Thyroid gland (tissue), 4 donors: ENCODE measurements around the gene GTF2H1.

Source experiments
- POLR2A ChIP-seq, 2 donors: fragments of 450-650 bp; IDR thresholded peaks; one replicate each; pipeline ENCODE4 v1.6.1; 2017; ENCODE audit warnings: antibody characterized with exemption in 2 of 2, mild to moderate bottlenecking in 2 of 2, moderate library complexity in 1 of 2
- TF ChIP-seq, protein P1 (sequence below), 6 experiments: fragments of 200-600 bp in 3 of 6; fragments of 450-650 bp in 3 of 6; sonication (generic) in 3 of 6; IDR thresholded peaks; one replicate each; pipeline ENCODE4 v1.5.1; 2016 to 2019; ENCODE audit warnings: antibody characterized with exemption in 6 of 6, mild to moderate bottlenecking in 2 of 6, inconsistent platforms in 1 of 6, moderate library complexity in 1 of 6

DNA sequence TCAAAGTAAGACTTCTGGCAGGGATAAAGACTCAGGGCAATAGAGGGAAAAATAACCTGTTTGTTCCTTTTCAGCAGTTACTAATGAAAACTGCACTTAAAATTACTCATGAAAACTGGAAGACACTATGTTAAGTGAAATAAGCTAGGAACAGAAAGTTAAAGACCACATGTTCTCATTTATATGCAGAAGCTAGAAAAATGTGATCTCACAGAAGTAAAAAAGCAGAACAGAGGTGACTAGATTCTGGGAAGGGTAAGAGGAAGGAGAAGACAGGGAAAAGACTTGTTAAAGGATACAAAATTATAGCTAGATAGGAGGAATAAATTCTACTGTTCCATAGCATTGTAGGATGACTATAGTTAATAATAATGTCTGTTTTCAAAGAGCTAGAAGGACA is 22.6 kb upstream of the GTF2H1 start:
- no peak for TF ChIP-seq POLR2A (IDR thresholded peaks at IDR 0.05)
- TF ChIP-seq, protein P1, sequence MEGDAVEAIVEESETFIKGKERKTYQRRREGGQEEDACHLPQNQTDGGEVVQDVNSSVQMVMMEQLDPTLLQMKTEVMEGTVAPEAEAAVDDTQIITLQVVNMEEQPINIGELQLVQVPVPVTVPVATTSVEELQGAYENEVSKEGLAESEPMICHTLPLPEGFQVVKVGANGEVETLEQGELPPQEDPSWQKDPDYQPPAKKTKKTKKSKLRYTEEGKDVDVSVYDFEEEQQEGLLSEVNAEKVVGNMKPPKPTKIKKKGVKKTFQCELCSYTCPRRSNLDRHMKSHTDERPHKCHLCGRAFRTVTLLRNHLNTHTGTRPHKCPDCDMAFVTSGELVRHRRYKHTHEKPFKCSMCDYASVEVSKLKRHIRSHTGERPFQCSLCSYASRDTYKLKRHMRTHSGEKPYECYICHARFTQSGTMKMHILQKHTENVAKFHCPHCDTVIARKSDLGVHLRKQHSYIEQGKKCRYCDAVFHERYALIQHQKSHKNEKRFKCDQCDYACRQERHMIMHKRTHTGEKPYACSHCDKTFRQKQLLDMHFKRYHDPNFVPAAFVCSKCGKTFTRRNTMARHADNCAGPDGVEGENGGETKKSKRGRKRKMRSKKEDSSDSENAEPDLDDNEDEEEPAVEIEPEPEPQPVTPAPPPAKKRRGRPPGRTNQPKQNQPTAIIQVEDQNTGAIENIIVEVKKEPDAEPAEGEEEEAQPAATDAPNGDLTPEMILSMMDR (IDR thresholded peaks at IDR 0.05): no peak
